T follicular helper cell (primary cell): ENCODE data around the gene GET4.

Experiments used
- DNase-seq: peaks from one replicate; pipeline ENCODE4 v3.0.0-alpha.2; 2020; ENCODE audit warnings: low read depth

Gene GET4

GRCh38 chr7:886626-887487 lies 10.5 kb downstream of the GET4 start:
- DNase-seq: no peak

- DNase-seq: no peak
Observed at GRCh38 chr7:887488-887820, 11.1 kb downstream of the GET4 start.

GRCh38 chr7:888081-889024 lies 12.0 kb downstream of the GET4 start:
- DNase-seq: no peak

- DNase-seq: no peak
Observed at GRCh38 chr7:889025-889390, 12.7 kb downstream of the GET4 start.

- DNase-seq: no peak
Observed at GRCh38 chr7:889391-889790, 13.0 kb downstream of the GET4 start.

GRCh38 chr7:890868-891267 lies 14.5 kb downstream of the GET4 start:
- no peak for DNase-seq

GRCh38 chr7:891291-891690 lies 14.9 kb downstream of the GET4 start:
- no peak for DNase-seq

- no peak for DNase-seq
Observed at GRCh38 chr7:891805-892204, 15.5 kb downstream of the GET4 start.

GRCh38 chr7:892648-893593 lies 16.6 kb downstream of the GET4 start:
- no peak for DNase-seq

GRCh38 chr7:893686-894085 lies 17.3 kb downstream of the GET4 start:
- DNase-seq: no peak

GRCh38 chr7:894164-894867 lies 18.0 kb downstream of the GET4 start:
- DNase-seq: no peak

GRCh38 chr7:894927-895450 lies 18.6 kb downstream of the GET4 start:
- no peak for DNase-seq

GRCh38 chr7:895451-896052 lies 19.2 kb downstream of the GET4 start:
- no peak for DNase-seq

GRCh38 chr7:896346-897075 lies 20.2 kb downstream of the GET4 start:
- no peak for DNase-seq

GRCh38 chr7:897086-897485 lies 20.7 kb downstream of the GET4 start:
- no peak for DNase-seq

- DNase-seq: no peak
Observed at GRCh38 chr7:897771-898376, 21.5 kb downstream of the GET4 start.

- no peak for DNase-seq
Observed at GRCh38 chr7:898460-898854, 22.1 kb downstream of the GET4 start.

- DNase-seq: no peak
Observed at GRCh38 chr7:898855-899681, 22.7 kb downstream of the GET4 start.

- DNase-seq: no peak
Observed at GRCh38 chr7:899806-900205, 23.5 kb downstream of the GET4 start.
